ENCODE measurements around the gene B3GAT3. TPM values are rescaled to one million over a fixed set of nuclear protein-coding genes. Genes with fewer than 3 reads are reported as not detected.

The B3GAT3 gene
- total RNA-seq, 1 donor: 14.1 TPM

DNA sequence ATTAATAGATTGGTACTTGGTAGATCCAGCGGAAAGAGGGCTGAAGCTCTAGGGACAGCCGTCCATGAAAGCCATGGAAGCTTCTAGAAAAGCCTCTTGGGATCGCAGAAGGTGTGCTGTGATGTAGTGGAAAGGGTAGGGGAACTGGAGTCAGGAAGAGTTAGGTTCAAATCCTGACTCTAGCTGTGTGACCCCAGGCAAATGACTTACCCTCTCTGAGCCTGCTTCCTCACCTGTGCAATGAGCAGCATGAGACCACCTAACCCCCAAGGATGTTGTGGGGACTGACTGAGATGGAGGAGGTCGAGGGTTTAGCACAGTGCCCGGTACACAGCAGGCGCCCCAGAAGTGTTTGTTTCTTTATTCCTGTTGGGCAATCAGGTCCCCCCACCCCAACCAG lies 11.4 kb downstream of the B3GAT3 start:
- no peak overlapping the region for H3K4me3 ChIP-seq (ENCODE audit: low read depth, low read length)
- TF ChIP-seq, protein P1, sequence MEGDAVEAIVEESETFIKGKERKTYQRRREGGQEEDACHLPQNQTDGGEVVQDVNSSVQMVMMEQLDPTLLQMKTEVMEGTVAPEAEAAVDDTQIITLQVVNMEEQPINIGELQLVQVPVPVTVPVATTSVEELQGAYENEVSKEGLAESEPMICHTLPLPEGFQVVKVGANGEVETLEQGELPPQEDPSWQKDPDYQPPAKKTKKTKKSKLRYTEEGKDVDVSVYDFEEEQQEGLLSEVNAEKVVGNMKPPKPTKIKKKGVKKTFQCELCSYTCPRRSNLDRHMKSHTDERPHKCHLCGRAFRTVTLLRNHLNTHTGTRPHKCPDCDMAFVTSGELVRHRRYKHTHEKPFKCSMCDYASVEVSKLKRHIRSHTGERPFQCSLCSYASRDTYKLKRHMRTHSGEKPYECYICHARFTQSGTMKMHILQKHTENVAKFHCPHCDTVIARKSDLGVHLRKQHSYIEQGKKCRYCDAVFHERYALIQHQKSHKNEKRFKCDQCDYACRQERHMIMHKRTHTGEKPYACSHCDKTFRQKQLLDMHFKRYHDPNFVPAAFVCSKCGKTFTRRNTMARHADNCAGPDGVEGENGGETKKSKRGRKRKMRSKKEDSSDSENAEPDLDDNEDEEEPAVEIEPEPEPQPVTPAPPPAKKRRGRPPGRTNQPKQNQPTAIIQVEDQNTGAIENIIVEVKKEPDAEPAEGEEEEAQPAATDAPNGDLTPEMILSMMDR (IDR thresholded peaks at IDR 0.05; ENCODE audit: insufficient read depth, low read length): no peak
- DNase-seq (ENCODE audit: low read depth): no peak

DNA sequence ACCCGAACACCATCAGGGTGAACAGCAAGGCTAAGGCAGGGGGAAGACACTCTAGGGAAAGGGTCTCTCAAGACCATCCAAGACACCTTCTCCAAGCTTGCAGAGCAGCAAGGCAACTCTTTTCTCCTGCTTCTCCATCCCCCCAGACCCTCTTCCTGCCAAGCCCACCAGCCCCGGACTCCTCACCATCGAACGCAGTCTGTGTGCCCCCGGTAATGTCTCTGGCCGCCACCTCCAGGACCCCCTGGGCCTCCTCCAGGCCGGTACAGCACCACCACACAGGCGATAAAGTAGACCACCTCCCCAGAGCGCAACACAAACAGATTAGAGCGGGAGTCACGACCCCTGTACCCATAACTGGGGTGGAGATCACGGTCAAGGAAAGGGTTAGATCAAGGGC lies 13.0 kb downstream of the B3GAT3 start:
- no peak overlapping the region for H3K4me3 ChIP-seq (ENCODE audit: low read depth, low read length)
- DNase-seq (ENCODE audit: low read depth): no peak
- TF ChIP-seq, protein P1 (IDR thresholded peaks at IDR 0.05; ENCODE audit: insufficient read depth, low read length): no peak

GRCh38 chr11:62607714-62608113 lies 14.1 kb downstream of the B3GAT3 start:
- H3K4me3 ChIP-seq (ENCODE audit: low read depth, low read length): no peak overlapping the region
- TF ChIP-seq, protein P1 (IDR thresholded peaks at IDR 0.05; ENCODE audit: insufficient read depth, low read length): no peak
- DNase-seq (ENCODE audit: low read depth): no peak

- H3K4me3 ChIP-seq (ENCODE audit: low read depth, low read length): no peak overlapping the region
- DNase-seq (ENCODE audit: low read depth): no peak
- TF ChIP-seq, protein P1 (IDR thresholded peaks at IDR 0.05; ENCODE audit: insufficient read depth, low read length): no peak
These were observed 15.9 kb downstream of the B3GAT3 start for GRCh38 chr11:62605902-62606301.

DNA sequence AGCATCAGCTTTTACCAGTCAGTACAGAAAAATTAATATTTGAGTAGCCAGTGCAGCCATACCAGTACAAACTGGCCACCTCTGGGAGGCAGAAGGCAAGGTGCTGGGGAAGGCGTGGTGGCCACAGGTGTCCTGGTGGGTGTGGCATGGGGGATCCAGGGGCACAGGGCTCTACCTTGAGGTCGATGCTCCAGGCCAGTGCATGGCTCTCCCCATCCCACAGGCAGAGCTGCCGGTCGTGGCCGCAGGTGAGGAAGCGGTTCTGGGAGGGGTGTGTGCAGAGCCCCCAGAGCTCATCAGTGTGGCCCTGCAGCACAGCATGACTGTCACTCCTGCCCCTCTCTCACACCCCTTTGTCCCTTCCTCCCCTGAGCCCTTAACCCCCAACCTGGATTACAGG lies 16.3 kb downstream of the B3GAT3 start:
- no peak overlapping the region for H3K4me3 ChIP-seq (ENCODE audit: low read depth, low read length)

GRCh38 chr11:62604460-62605120 lies 17.2 kb downstream of the B3GAT3 start:
- DNase-seq (ENCODE audit: low read depth): no peak
- H3K4me3 ChIP-seq (ENCODE audit: low read depth, low read length): no peak overlapping the region
- TF ChIP-seq, protein P1 (IDR thresholded peaks at IDR 0.05; ENCODE audit: insufficient read depth, low read length): no peak

More for the DNA sequence above, 16.3 kb downstream of the B3GAT3 start:
- DNase-seq (ENCODE audit: low read depth): no peak
- TF ChIP-seq, protein P1 (IDR thresholded peaks at IDR 0.05; ENCODE audit: insufficient read depth, low read length): no peak
